ENCODE results near the gene PRPF19.

The PRPF19 gene

GRCh38 chr11:60866911-60867870, 39.2 kb downstream of the PRPF19 start, which contains the start of gene ZP1:
Gene ZP1 (plus strand): TSS chr11:60867542. CDS start chr11:60867562, 20 bp downstream.
- H3K27ac ChIP-seq: no peak within 1 kb of the TSS
- DNase-seq (ENCODE audit: low read depth, low spot score): no peak

GRCh38 chr11:60864856-60865513, 41.4 kb downstream of the PRPF19 start:
- no peak overlapping the region for H3K27ac ChIP-seq
- no peak for DNase-seq (ENCODE audit: low read depth, low spot score)

- no peak overlapping the region for H3K27ac ChIP-seq
These were observed 42.5 kb downstream of the PRPF19 start for GRCh38 chr11:60863550-60864521.

GRCh38 chr11:60862171-60862570, 44.2 kb downstream of the PRPF19 start:
- DNase-seq (ENCODE audit: low read depth, low spot score): no peak
- no peak overlapping the region for H3K27ac ChIP-seq

More at GRCh38 chr11:60863550-60864521, 42.5 kb downstream of the PRPF19 start:
- DNase-seq (ENCODE audit: low read depth, low spot score): no peak

GRCh38 chr11:60860943-60861342, 45.4 kb downstream of the PRPF19 start:
- DNase-seq (ENCODE audit: low read depth, low spot score): no peak
- no peak overlapping the region for H3K27ac ChIP-seq

GRCh38 chr11:60859616-60860250, 46.7 kb downstream of the PRPF19 start:
- no peak for DNase-seq (ENCODE audit: low read depth, low spot score)
- no peak overlapping the region for H3K27ac ChIP-seq

- no peak overlapping the region for H3K27ac ChIP-seq
- DNase-seq (ENCODE audit: low read depth, low spot score): no peak
These were observed 47.5 kb downstream of the PRPF19 start for GRCh38 chr11:60858731-60859464.

GRCh38 chr11:60858236-60858635, 48.1 kb downstream of the PRPF19 start:
- H3K27ac ChIP-seq: no peak overlapping the region
- no peak for DNase-seq (ENCODE audit: low read depth, low spot score)

GRCh38 chr11:60857378-60858232, 48.8 kb downstream of the PRPF19 start:
- no peak overlapping the region for H3K27ac ChIP-seq

GRCh38 chr11:60855726-60856633, 50.4 kb downstream of the PRPF19 start, which contains the start of gene PTGDR2:
Gene PTGDR2 (minus strand): TSS chr11:60855950. CDS start chr11:60853722, 2,228 bp downstream.
- no peak for DNase-seq (ENCODE audit: low read depth, low spot score)

More at GRCh38 chr11:60857378-60858232, 48.8 kb downstream of the PRPF19 start:
- DNase-seq (ENCODE audit: low read depth, low spot score): no peak

GRCh38 chr11:60854847-60855725, 51.3 kb downstream of the PRPF19 start:
- no peak for DNase-seq (ENCODE audit: low read depth, low spot score)
- no peak overlapping the region for H3K27ac ChIP-seq

More at GRCh38 chr11:60855726-60856633, 50.4 kb downstream of the PRPF19 start, which contains the start of gene PTGDR2:
- no peak within 1 kb of the TSS for H3K27ac ChIP-seq

- no peak overlapping the region for H3K27ac ChIP-seq
- no peak for DNase-seq (ENCODE audit: low read depth, low spot score)
These were observed 52.1 kb downstream of the PRPF19 start for GRCh38 chr11:60854140-60854846.

GRCh38 chr11:60852982-60853950, 53.1 kb downstream of the PRPF19 start:
- H3K27ac ChIP-seq: no peak overlapping the region

More at GRCh38 chr11:60852982-60853950, 53.1 kb downstream of the PRPF19 start:
- no peak for DNase-seq (ENCODE audit: low read depth, low spot score)

Data from epithelial cell of prostate (primary cell).